ENCODE results near the gene CGB2. TPM values are rescaled to one million over a fixed set of nuclear protein-coding genes. Genes with fewer than 3 reads are reported as not detected.

CGB2 gene
- total RNA-seq, 1 donor from 2014 or later: not detected

DNA sequence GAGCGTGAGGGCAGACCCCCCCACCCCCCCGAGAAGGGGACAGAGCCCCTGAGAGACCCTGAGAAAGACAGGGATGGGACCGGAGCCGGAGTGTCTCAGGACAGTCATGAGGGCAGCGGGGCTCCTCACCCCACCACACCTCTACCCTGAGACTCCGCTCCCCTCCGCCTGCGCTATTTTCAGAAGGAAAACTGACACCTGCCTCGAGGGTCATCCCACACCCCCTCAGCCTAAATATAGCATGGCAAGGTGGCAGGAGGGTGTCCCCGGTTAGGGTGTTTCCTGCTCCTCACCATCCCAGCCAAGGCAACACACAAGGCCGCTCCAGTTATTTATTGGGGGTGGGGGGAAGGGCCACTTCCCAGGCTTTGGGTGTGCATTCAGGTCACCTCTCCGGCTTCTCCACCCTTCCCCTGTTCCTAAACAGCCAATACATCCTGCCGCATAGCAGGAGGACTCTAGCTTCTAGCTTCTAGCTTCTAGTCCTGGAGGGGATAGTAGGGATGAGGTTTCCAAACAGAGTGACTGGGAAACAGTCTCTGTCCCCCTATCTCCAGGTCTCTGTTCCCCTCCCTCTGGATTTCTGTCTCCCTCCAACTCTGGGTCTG, 34.3 kb downstream of the CGB2 start:
- DNase-seq (ENCODE audit: low read depth in 2 of 2): no peak

DNA sequence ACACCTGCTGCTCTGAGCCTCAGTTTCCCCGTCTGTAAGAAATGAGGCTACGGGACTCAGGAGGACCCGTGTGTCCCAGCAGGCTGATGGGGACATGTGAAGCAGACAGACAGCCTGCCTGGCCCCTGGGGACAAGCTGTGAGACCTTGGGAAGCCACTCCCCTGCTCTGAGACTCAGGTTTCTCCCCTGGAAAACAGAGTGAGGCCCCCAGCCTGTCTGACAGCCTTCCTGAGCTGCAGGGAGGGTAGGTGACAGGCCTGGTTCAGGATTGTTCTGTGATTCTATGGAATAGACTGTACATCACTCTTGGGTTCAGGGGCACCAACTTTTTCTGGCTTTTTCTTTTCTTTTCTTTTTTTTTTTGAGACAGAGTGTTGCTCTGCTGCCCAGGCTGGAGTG, 35.9 kb downstream of the CGB2 start:
- no peak for DNase-seq (ENCODE audit: low read depth in 2 of 2)

DNA sequence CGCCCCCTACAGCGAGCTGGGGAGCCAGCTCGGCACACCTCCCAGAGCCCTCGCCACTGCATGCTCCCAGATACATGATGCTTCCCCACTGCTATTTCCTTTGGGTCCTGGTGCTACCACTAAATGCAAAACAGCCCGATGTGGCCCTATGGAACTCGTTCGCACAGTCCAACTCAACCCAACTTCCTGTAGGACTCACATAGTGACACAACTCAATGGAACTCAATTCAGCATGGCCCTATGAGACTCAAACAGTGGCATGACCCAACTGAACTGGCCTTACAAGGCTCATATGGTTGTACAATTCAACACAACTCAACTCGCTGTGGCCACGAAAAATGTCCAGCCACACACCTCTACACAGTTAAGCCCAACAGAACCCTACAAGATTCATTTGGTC, 37.3 kb downstream of the CGB2 start:
- DNase-seq (ENCODE audit: low read depth in 2 of 2): no peak

DNA sequence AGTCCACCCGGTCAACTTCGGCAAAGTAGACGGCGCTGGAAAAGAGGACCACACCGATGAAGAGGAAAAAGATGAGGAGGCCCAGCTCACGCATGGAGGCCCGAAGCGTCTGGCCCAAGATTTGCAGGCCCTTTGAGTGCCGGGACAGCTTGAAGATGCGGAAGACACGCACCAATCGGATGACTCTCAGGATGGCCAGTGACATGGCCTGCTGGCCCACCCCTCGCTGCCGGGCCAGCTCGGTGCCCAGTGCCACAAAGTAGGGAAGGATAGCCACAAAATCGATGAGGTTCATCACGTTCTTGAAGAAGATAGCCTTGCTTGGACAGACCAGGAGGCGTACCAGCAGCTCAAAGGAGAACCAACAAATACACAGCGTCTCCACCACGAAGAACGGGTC, 38.7 kb downstream of the CGB2 start:
- DNase-seq (ENCODE audit: low read depth in 2 of 2): no peak

DNA sequence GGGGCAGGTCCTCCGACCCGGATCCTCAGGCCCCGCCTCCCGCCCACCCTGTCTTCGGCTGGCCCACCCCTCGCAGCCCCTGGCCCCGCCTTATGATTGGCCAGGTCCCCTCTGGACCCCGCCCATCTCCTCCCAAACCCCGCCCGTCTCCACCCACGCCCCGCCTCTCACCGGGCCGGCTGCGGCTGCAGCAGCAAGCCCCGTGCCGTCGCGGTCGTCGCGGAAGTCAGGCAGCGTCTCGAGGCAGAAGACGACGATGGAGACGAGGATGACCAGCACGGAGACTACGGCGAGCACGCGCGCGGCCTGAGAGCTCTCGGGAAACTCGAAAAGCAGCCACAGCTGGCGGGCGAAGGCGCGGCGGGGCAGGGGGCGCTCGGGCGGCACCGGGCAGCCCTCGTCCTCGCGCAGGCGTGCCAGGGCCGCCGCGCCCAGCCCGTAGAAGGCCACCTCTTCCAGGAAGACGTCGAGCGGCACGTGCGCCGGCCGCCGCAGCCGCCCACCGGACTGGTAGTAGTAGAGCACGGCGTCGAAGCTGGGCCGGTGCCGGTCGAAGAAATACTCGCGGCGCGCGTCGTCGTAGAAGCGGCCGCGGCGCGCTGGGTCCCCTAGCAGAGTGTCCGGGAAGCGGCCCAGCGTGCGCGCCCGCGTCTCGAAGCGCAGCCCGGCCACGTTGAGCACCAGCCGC, 40.3 kb downstream of the CGB2 start:
- no peak for DNase-seq (ENCODE audit: low read depth in 2 of 2)

DNA sequence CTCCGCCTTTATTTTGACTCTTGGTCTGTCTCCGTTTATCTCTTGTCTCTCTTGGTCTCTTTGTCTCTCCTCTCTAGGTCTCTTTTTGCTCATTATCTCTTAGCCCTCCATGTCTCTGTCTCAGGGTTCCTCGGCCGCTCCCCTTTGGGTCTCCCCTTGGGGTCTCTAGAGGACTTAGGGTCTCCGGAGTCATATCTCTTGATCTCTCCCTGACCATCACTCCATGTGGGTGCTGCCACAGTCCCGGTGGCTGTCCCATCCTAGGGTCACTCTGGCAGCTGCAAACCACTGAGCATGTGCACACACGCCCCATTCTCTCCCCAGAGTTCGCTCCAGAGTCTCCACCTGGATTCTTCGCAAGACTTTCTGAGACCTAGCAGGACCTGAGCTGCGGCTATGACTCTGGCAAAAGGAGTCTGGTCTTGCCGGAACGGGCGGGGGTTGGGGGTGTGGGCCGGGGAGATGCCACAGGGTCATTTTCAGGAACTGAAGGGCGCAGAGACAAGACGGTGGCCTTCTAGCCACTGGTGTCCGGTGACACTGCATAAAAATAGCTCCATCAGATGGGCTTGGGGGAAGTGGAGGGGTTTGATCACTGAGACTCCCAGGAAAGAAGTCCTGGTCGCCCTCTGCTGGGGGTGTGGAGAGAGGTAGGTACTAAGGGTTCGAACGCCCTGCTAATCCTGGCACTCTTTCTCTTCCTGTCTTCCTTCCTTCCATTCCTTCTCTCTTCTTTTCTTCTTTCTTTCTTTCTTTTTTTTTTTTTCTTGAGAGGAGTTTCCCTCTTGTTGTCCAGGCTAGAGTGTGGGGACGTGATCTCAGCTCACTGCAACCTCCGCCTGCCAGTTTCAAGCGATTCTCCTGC, 42.1 kb downstream of the CGB2 start:
- no peak for DNase-seq (ENCODE audit: low read depth in 2 of 2)

DNA sequence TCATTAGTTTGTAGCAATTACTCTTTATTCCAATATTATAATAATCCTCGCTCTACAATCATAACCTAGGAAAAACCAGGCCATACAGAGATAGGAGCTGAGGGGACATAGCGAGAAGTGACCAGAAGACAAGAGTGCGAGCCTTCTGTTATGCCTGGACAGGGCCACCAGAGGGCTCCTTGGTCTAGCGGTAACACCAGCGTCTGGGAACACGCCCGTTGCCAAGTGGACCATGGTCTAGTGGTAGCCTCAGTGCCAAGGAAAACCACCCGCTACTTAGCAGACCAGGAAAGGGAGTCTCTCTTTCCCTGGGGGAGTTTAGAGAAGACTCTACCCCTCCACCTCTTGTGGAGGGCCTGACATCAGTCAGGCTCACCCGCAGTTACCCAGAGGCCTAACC, 43.2 kb downstream of the CGB2 start:
- DNase-seq (ENCODE audit: low read depth in 2 of 2): peak; percentile 36 to 69

DNA sequence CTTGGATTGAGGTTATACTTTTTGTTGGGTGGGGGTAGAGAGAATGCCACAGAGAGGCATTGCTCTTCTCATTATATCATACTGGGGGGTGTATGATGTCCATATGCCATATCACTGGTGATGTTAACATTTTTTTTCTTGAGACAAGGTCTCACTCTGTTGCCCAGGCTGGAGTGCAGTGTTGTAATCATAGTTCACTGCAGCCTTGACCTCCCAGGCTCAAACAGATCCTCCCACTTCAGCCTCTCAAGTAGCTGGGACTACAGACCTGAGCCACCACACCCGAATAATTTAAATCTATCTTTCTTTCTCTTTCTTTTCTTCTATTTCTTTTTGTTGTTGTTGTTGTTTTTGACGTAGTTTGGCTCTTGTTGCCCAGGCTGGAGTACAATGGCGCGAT, 48.7 kb downstream of the CGB2 start:
- no peak for DNase-seq (ENCODE audit: low read depth in 2 of 2)

DNA sequence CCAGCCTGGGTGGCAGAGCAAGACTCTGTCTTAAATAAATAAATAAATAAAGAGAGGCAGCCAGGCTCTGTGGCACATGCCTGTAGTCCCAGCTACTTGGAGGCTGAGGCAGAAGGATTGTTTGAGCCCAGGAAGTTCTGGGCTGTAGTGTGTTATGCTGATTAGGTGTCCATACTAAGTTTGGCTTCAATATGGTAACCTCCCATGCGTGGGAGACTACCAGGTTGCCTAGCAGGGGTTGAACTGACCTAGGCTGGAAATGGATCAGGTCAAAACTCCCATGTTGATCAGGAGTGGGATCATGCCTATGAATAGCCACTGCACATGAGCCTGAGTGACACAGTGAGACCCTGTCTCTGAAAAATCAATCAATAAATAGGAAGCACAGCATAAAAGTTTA, 49.6 kb downstream of the CGB2 start:
- DNase-seq (ENCODE audit: low read depth in 2 of 2): no peak

Other genes starting within 250 kb of the CGB2 start
- 29.0 and 33.3 TPM in 2 replicates for gene BCAT2, start 220.9 kb upstream of the CGB2 start, total RNA-seq
- gene HSD17B14, start 195.4 kb upstream of the CGB2 start, total RNA-seq: 2.8 and 4.2 TPM in 2 replicates
- gene PLEKHA4, start 163.3 kb upstream of the CGB2 start, total RNA-seq: 2.7 and 6.8 TPM in 2 replicates
- 21.6 and 36.4 TPM in 2 replicates for gene PPP1R15A, start 159.5 kb upstream of the CGB2 start, total RNA-seq
- gene TULP2, start 133.1 kb upstream of the CGB2 start, total RNA-seq: under 0.01 and 0.13 TPM in 2 replicates
- 89.7 and 166 TPM in 2 replicates for gene NUCB1, start 131.6 kb upstream of the CGB2 start, total RNA-seq
- gene DHDH, start 98.2 kb upstream of the CGB2 start, total RNA-seq: 0.13 TPM in 1 of 2 replicates, not detected in the other
- gene BAX, start 77.0 kb upstream of the CGB2 start, total RNA-seq: 85.0 and 95.6 TPM in 2 replicates
- gene FTL, start 66.6 kb upstream of the CGB2 start, total RNA-seq: 625 and 1,172 TPM in 2 replicates
- gene GYS1, start 38.6 kb upstream of the CGB2 start, total RNA-seq: 14.8 and 16.0 TPM in 2 replicates
- gene RUVBL2, start 38.0 kb upstream of the CGB2 start, total RNA-seq: 139 and 197 TPM in 2 replicates
- gene LHB, start 14.8 kb upstream of the CGB2 start, total RNA-seq: 0.89 TPM in 1 of 2 replicates, not detected in the other
- gene CGB3, start 7.6 kb upstream of the CGB2 start, total RNA-seq: not detected in 2 replicates
- not detected in 2 replicates for gene CGB1, start 5.0 kb downstream of the CGB2 start, total RNA-seq
- not detected in 2 replicates for gene CGB5, start 12.0 kb downstream of the CGB2 start, total RNA-seq
- not detected in 2 replicates for gene CGB8, start 17.2 kb downstream of the CGB2 start, total RNA-seq
- gene CGB7, start 25.9 kb downstream of the CGB2 start, total RNA-seq: 0.13 TPM in 1 of 2 replicates, not detected in the other
- gene NTF4, start 32.9 kb downstream of the CGB2 start, total RNA-seq: not detected in 2 replicates
- not detected in 2 replicates for gene KCNA7, start 40.8 kb downstream of the CGB2 start, total RNA-seq
- 150 and 160 TPM in 2 replicates for gene SNRNP70, start 53.6 kb downstream of the CGB2 start, total RNA-seq
- gene LIN7B, start 82.5 kb downstream of the CGB2 start, total RNA-seq: 1.4 and 2.4 TPM in 2 replicates
- gene C19orf73, start 87.3 kb downstream of the CGB2 start, total RNA-seq: 0.13 and 0.25 TPM in 2 replicates
- 4.0 TPM in 2 replicates for gene PPFIA3, start 87.7 kb downstream of the CGB2 start, total RNA-seq
- gene HRC, start 123.5 kb downstream of the CGB2 start, total RNA-seq: not detected in 2 replicates
- gene TRPM4, start 125.9 kb downstream of the CGB2 start, total RNA-seq: 10.8 and 18.2 TPM in 2 replicates

Data from dermis microvascular lymphatic vessel endothelial cell (primary cell).